NCI-H524 treated with DMSO at 0.1 percent for 48 hours (cell line): ENCODE results near the gene OSBPL7.
A peak's percentile ranks its signal among the peaks of the same experiment; 100 is the strongest.

ENCODE experiments used
- DNase-seq: peaks from one replicate; lab custom pipeline; 2025; lab: John Stamatoyannopoulos, UW

Gene OSBPL7

GRCh38 chr17:47821424-47822391 lies at the start of gene OSBPL7:
OSBPL7 (minus strand) TSS chr17:47821794; CDS start chr17:47820278, 1,516 bp downstream.
- peak; percentile 54 for DNase-seq

DNA sequence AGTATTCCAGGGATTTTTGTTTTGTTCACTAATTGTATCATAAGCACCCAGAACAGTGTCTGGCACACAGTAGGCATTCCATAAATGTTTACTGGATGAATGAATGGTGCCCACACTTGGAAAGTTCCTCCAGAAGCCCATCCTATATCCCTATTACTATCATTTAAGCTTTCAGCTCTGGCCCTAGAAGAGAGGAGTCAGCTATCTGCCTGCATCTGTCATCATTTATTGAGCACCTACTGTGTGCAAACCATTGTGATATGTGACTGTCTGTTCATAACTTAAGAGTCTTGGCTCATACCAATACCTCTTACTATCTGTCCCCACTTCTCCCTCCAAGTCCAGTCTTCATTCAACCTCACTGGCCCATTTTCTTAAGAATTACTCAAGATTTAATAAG lies 49.5 kb upstream of the OSBPL7 start:
- DNase-seq: no peak

- no peak for DNase-seq
Observed at GRCh38 chr17:47870056-47870455, 48.5 kb upstream of the OSBPL7 start.

- DNase-seq: no peak
Observed at GRCh38 chr17:47869114-47869513, 47.5 kb upstream of the OSBPL7 start.

DNA sequence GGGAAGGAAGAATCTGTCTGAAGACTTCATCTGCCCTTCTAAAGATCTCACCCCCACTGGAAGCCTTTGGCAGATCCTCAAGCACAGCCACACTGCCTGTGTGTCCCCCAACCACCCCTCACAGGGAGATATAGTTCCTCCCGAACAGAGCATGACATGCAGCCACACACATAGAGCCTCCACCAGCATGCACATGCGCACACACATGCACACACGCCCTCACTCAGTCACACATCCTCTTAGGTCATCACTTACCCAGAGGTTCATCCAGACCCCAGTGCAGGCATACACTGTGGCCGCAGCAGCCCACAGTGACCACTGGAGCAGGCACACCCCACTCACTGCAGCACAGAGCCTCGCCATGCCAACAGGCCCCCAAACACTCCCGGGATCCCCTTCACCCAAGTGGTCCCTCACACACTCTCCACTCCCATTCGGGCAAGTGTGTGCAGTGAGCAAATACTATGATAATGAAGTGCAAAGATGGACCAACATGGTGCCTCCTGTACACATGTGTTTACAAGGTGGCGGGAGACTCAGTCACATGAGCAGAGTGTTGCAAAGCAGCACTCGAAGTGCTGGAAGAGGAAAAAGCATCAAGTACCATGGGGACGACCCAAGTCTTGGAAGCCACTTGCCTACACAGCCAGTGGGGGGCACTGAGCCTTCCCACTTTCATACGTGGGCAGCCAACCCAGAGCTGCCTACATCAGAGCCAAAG lies 46.4 kb upstream of the OSBPL7 start:
- DNase-seq: no peak

DNA sequence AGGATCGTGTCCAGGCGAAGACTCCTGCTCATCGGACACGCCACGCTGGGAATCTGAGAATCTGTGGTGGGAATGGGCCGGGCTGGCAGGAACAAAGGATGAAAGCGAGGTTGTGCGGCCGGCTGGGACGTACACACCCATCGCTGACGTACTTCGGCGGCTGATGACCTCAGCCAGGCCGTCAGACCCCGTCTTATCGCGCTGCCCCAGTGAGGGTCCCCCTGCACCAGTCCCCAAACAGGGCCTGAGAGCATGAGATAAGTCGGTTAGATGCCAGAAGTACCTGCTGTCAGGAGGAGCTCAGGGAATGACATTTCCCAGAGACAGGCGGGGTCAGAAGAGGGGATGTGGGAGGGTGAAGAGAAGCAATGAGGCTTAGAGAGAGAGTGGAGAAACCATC lies 45.3 kb upstream of the OSBPL7 start:
- no peak for DNase-seq

- DNase-seq: no peak
Observed at GRCh38 chr17:47864791-47865216, 43.2 kb upstream of the OSBPL7 start.

GRCh38 chr17:47862621-47863440 lies 41.2 kb upstream of the OSBPL7 start:
- no peak for DNase-seq

DNA sequence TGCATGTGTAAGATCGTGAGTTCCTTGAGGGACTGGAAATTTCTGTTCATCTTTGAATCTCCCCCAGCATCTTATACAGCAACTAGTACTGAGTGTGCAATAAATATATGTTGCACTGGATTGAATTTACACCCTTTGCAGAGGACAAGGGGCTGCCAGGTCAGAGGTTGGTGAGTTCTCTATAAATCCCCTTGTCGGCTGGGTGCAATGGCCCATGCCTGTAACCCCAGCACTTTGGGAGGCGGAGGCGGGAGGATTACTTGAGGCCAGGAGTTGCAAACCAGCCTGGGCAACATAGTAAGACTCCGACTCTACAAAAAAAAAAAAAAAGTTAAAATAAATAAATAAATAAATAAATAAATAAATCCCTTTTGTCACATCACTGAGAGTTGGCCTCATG lies 38.8 kb upstream of the OSBPL7 start:
- DNase-seq: no peak

GRCh38 chr17:47857551-47858455 lies 36.2 kb upstream of the OSBPL7 start:
- no peak for DNase-seq

DNA sequence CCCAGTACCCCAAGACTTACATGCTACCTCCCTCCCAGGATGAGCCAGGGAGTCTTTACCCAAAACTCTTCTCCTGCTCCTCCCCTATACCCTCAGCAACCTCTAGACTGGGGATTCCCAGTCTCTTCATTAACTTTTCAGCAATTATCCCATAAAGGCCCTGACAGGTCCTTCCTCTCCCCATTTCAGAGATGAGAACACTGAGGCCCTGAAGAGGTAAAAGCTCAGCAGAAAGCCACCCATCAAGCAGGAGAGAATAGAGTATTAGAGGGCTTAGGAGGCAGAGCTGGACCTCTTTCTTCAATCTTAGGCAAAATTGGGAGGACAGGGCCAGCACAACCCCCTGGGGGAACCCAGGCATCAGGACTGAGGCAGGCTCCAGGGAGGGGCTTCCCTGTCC lies 35.2 kb upstream of the OSBPL7 start:
- no peak for DNase-seq

- no peak for DNase-seq
Observed at GRCh38 chr17:47855737-47856136, 34.1 kb upstream of the OSBPL7 start.

- no peak for DNase-seq
Observed at GRCh38 chr17:47853616-47854015, 32.0 kb upstream of the OSBPL7 start.

GRCh38 chr17:47852113-47852949 lies 30.7 kb upstream of the OSBPL7 start:
- no peak for DNase-seq

DNA sequence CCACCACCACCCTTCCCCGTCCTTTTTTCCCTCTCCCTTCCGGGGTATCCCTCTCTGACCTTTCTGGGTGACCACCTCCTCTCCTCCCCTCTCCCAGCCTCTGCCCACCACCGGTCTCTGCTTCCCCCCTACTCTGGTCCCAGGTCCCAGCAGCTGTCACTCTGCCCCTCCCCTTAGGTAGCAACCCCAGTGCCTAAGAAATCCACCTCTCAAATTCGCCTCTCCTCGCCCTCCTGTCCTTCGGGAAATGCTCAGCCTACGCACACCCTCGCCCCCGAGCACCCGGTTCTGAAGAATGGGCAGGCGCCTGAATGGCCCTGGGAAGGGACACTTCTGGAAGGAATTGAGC lies 30.1 kb upstream of the OSBPL7 start:
- no peak for DNase-seq

DNA sequence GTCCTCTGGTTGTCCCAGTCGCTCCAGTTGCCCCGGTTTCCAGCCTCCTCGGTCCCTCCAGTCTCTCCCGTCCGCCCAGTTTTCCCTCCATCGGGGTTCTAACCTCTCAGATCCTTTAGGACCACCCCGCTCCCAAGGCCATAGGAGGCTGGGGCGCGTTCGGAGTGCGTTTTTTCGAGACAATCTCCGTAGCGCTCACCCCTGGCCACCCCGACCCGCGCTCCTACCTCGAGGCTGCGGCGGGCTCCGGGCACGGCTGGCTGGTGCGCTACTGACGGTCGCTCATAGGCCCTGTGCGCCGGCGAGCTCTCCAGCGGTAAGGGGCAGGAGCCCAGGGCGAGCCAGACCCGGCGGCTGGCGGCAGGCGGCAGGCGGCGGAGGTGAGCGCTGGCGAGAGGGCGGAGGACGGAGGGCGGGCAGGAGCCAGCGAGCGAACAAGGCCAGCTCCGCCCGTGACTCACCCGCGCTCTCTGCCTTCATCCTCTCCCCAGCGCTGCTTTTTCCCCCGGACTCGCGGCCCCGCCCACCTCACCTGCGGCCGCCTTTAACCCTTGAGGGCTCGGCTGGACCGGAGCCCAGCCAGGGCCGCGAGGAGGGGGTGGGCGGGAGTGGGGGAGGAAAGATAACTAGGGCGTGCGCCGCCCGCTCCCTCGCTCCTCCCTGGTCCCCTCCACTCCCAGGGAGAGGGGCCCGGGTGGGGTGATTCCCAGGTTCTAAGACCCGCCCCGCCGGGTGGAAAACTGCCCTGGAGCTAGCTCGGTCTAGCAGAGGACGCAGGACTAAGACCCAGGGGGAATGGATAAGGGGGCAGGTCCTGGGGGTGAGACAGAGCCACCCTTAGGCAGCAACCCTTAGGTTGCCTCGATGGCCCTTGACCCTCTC lies 29.3 kb upstream of the OSBPL7 start, which contains the start of gene SP6:
SP6 (minus strand) TSS at position 472 of the 882 bp plus-strand sequence. CDS start 2,734 bp downstream, outside the sequence.
- DNase-seq: peak; percentile 12

GRCh38 chr17:47850373-47850691 lies 28.7 kb upstream of the OSBPL7 start:
- DNase-seq: no peak

DNA sequence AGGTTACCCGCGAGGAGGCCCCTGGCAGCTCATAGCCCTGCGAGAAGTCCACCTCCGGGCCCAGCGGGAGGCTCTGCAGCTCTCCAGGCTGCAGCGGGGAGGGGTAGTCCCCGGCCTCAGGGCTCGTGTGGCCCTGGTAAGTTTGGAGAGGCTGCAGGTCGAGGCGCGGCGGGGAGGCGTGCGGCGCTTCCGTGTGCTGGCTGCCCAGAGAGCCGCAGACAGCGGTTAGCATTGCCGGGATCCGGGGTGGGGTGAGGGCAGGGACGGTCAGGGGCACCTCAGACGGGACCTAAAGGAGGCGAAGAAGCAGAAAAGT lies 26.6 kb upstream of the OSBPL7 start:
- no peak for DNase-seq
